ENCODE measurements around the gene SH3PXD2A.

DNA sequence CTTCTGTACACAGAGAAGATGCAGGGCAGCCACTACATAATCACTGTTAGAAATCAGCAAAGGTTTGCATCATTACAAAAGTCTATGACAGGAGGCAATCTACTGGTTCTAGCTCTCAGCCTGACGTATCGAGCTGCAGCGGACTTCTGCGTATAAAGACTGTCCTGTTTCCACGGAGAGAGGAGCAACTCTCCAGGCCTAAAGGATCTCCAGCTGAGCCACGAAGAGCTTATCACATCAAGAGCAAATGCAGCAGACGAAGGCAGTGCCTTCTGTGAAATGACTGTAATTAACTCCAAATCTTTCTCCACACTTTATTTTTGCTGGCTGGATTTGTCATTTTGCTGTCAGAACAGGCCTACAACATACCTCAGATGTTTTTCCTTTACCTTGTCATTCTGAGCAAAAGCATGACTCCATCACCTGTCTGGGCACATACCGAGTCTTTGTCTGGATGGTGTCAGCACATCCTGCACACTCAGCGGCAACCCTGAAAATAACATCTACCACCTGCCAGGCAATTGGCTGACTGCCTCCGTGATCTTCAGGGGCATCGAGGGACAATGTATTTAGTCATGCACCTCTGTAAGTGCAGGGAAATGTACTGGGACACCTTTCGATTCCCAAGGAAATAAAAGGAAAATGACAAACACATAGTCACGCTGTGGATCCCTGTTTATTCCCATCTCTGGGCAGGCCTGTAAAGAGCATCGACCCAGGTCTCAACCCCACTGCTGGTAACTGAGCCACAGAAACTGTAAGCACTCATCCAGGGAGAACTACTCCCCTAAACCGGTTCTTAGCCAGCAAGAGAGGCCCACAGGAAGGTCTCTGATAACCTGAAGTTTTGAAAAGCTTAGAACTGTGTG, 26.3 kb upstream of the SH3PXD2A start:
- TF ChIP-seq GATA2 (IDR thresholded peaks at IDR 0.05; ENCODE audit: low read depth, low read length), result no peak; the same call in 1 of the 2 replicates
- TF ChIP-seq GATA3 (IDR thresholded peaks at IDR 0.05; ENCODE audit: low read depth, low read length), result no peak

All from SH-SY5Y (cell line).